ENCODE data around the gene CAMTA1.

Gene CAMTA1

GRCh38 chr1:7738044-7738443, 952.8 kb downstream of the CAMTA1 start:
- TF ChIP-seq CTCF (IDR thresholded peaks at IDR 0.05; ENCODE audit: low read depth, low read length, missing control alignments): no peak
- no peak overlapping the region for H3K4me3 ChIP-seq (ENCODE audit: low read depth, low read length)
- DNase-seq (ENCODE audit: low read depth): no peak

- DNase-seq (ENCODE audit: low read depth): no peak
- no peak for TF ChIP-seq CTCF (IDR thresholded peaks at IDR 0.05; ENCODE audit: low read depth, low read length, missing control alignments)
- H3K4me3 ChIP-seq (ENCODE audit: low read depth, low read length): no peak overlapping the region
Measured at GRCh38 chr1:7743346-7743745, 958.1 kb downstream of the CAMTA1 start.

GRCh38 chr1:7744882-7745281, 959.6 kb downstream of the CAMTA1 start:
- no peak overlapping the region for H3K4me3 ChIP-seq (ENCODE audit: low read depth, low read length)
- TF ChIP-seq CTCF (IDR thresholded peaks at IDR 0.05; ENCODE audit: low read depth, low read length, missing control alignments): no peak
- DNase-seq (ENCODE audit: low read depth): no peak

- no peak for TF ChIP-seq CTCF (IDR thresholded peaks at IDR 0.05; ENCODE audit: low read depth, low read length, missing control alignments)
- DNase-seq (ENCODE audit: low read depth): no peak
- H3K4me3 ChIP-seq (ENCODE audit: low read depth, low read length): no peak overlapping the region
Measured at GRCh38 chr1:7745783-7746182, 960.5 kb downstream of the CAMTA1 start.

- H3K4me3 ChIP-seq (ENCODE audit: low read depth, low read length): no peak overlapping the region
- no peak for DNase-seq (ENCODE audit: low read depth)
- no peak for TF ChIP-seq CTCF (IDR thresholded peaks at IDR 0.05; ENCODE audit: low read depth, low read length, missing control alignments)
Measured at GRCh38 chr1:7747605-7748004, 962.4 kb downstream of the CAMTA1 start.

GRCh38 chr1:7749126-7749525, 963.9 kb downstream of the CAMTA1 start:
- DNase-seq (ENCODE audit: low read depth): no peak
- no peak overlapping the region for H3K4me3 ChIP-seq (ENCODE audit: low read depth, low read length)
- no peak for TF ChIP-seq CTCF (IDR thresholded peaks at IDR 0.05; ENCODE audit: low read depth, low read length, missing control alignments)

GRCh38 chr1:7751174-7751573, 965.9 kb downstream of the CAMTA1 start:
- no peak for DNase-seq (ENCODE audit: low read depth)
- no peak for TF ChIP-seq CTCF (IDR thresholded peaks at IDR 0.05; ENCODE audit: low read depth, low read length, missing control alignments)
- H3K4me3 ChIP-seq (ENCODE audit: low read depth, low read length): no peak overlapping the region

Measured in GM12864 (cell line).